Measurements from ENCODE around the gene PDE6H.

DNA sequence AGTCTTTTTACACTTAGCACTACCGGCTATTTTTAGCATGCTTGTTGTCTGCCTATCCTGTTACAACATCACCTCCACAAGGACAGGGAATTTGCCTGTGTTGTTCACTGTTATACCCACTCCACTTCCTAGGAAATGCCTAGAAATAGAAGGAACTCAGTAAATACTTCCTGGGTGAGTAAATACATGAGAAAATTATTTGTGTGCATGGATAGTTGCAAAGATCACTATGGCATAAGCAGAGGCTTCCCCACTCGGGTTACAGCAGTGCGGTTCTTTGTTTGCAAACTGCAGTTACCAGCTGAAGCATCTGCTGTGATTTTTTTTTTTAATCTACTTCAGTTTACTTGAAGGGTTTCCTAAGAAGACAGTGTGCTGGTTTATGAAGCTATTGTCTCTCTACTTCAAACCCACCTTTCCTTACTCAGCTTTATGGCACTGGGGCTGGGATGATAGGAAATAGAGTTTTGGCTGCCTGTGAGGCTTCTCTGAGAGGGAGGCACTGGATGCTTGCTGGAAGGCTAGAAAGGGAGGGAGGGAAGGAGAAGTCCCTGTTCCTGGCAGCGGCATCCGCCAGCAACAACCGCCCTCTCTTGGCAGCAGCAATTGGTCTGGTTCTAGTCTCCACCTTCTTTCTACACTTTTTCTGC lies 29.0 kb downstream of the PDE6H start:
- TF ChIP-seq POLR2A (IDR thresholded peaks at IDR 0.05): no peak
- TF ChIP-seq, protein P1, sequence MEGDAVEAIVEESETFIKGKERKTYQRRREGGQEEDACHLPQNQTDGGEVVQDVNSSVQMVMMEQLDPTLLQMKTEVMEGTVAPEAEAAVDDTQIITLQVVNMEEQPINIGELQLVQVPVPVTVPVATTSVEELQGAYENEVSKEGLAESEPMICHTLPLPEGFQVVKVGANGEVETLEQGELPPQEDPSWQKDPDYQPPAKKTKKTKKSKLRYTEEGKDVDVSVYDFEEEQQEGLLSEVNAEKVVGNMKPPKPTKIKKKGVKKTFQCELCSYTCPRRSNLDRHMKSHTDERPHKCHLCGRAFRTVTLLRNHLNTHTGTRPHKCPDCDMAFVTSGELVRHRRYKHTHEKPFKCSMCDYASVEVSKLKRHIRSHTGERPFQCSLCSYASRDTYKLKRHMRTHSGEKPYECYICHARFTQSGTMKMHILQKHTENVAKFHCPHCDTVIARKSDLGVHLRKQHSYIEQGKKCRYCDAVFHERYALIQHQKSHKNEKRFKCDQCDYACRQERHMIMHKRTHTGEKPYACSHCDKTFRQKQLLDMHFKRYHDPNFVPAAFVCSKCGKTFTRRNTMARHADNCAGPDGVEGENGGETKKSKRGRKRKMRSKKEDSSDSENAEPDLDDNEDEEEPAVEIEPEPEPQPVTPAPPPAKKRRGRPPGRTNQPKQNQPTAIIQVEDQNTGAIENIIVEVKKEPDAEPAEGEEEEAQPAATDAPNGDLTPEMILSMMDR (IDR thresholded peaks at IDR 0.05): no peak
- no peak for TF ChIP-seq POLR2AphosphoS5 (IDR thresholded peaks at IDR 0.05; ENCODE audit: insufficient read depth in 1 of 2, low read depth in 1 of 2)

All from vagina (tissue), 2 donors.